Measurements from ENCODE around the gene DPF3. TPM values are rescaled to one million over a fixed set of nuclear protein-coding genes. Genes with fewer than 3 reads are reported as not detected.

Gene DPF3
- polyA plus RNA-seq, 2 donors = 0.16 to 0.37 TPM

DNA sequence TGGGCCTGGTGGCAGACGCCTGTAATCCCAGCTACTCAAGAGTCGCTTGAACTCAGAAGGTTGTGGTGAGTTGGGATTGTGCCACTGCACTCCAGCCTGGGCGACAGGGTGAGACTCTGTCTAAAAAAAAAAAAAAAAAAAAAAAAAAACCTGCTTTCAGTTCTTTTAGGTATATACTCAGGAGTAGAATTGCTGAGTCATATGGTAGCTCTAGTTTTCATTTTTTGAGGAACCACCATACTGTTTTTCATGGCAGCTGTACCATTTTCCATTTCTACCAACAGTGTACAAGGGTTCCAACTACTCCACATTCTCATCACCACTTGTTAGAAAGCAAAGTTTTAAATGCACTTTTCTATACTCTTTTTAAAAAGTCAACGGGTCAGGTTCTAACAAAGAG is 119.8 kb downstream of the DPF3 start:
- Histone ChIP-seq H3K9me3 (ENCODE audit: control insufficient read depth in 2 of 2, insufficient read depth in 1 of 2, low read depth in 1 of 2, low read length in 1 of 2) (peaks cover 0 to 5% of the 10 kb centered on the region in 2 donors), H3K27me3 (ENCODE audit: control insufficient read depth in 1 of 2, insufficient read depth in 2 of 2, low read length in 2 of 2) (no peaks in the 10 kb centered on the region), H3K27ac (ENCODE audit: low read depth in 2 of 2, low read length in 1 of 2) (no peak overlapping the region), H3K36me3 (ENCODE audit: control insufficient read depth in 2 of 2, insufficient read depth in 2 of 2, low read length in 1 of 2) (no peaks in the 10 kb centered on the region), H3K4me1 (ENCODE audit: control insufficient read depth in 2 of 2, insufficient read depth in 2 of 2, low read length in 1 of 2) (peaks cover 0 to 2% of the 10 kb centered on the region in 2 donors), H3K4me3 (ENCODE audit: low read depth in 1 of 2, low read length in 2 of 2) (no peak overlapping the region)
- WGBS, 2 donors = 82% methylated on average over 4 of the region's 4 CpGs

GRCh38 chr14:72771561-72771960 is 122.3 kb downstream of the DPF3 start:
- 86 to 90% methylated on average over 11 of the region's 11 CpGs for WGBS, 2 donors
- peaks cover 0 to 2% of the 10 kb centered on the region in 2 donors for H3K4me1 ChIP-seq (ENCODE audit: control insufficient read depth in 2 of 2, insufficient read depth in 2 of 2, low read length in 1 of 2)
- H3K4me3 ChIP-seq (ENCODE audit: low read depth in 1 of 2, low read length in 2 of 2) = no peak overlapping the region
- H3K27ac ChIP-seq (ENCODE audit: low read depth in 2 of 2, low read length in 1 of 2) = no peak overlapping the region
- H3K27me3 ChIP-seq (ENCODE audit: control insufficient read depth in 1 of 2, insufficient read depth in 2 of 2, low read length in 2 of 2) = no peaks in the 10 kb centered on the region
- peaks cover 2 to 3% of the 10 kb centered on the region in 2 donors for H3K9me3 ChIP-seq (ENCODE audit: control insufficient read depth in 2 of 2, insufficient read depth in 1 of 2, low read depth in 1 of 2, low read length in 1 of 2)
- no peaks in the 10 kb centered on the region for H3K36me3 ChIP-seq (ENCODE audit: control insufficient read depth in 2 of 2, insufficient read depth in 2 of 2, low read length in 1 of 2)

GRCh38 chr14:72766296-72766695 is 127.6 kb downstream of the DPF3 start:
- Histone ChIP-seq H3K4me3 (ENCODE audit: low read depth in 1 of 2, low read length in 2 of 2) (no peak overlapping the region), H3K36me3 (ENCODE audit: control insufficient read depth in 2 of 2, insufficient read depth in 2 of 2, low read length in 1 of 2) (no peaks in the 10 kb centered on the region), H3K27ac (ENCODE audit: low read depth in 2 of 2, low read length in 1 of 2) (no peak overlapping the region), H3K9me3 (ENCODE audit: control insufficient read depth in 2 of 2, insufficient read depth in 1 of 2, low read depth in 1 of 2, low read length in 1 of 2) (peaks cover 0 to 3% of the 10 kb centered on the region in 2 donors), H3K27me3 (ENCODE audit: control insufficient read depth in 1 of 2, insufficient read depth in 2 of 2, low read length in 2 of 2) (no peaks in the 10 kb centered on the region), H3K4me1 (ENCODE audit: control insufficient read depth in 2 of 2, insufficient read depth in 2 of 2, low read length in 1 of 2) (no peaks in the 10 kb centered on the region)
- 91 to 94% methylated on average over 3 of the region's 3 CpGs for WGBS, 2 donors

DNA sequence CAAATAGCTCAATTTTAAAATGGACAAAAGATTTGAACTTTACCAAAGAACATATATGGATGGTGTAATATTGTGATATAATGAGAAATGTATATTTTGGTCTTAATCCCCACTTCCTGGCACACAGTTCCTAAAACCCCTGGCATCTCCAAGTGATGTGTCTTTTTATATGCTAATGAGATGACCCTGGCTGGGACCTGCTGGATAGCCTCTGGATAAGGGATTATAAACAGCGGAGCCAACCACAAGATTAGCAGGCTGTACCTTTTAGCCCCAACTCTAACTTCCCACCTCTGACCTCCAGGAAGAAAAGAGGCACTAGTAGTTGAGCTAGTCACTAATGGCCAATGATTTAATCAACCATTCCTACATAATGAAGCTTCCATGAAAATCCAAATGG is 130.0 kb downstream of the DPF3 start:
- H3K36me3 ChIP-seq (ENCODE audit: control insufficient read depth in 2 of 2, insufficient read depth in 2 of 2, low read length in 1 of 2) = no peaks in the 10 kb centered on the region
- H3K4me3 ChIP-seq (ENCODE audit: low read depth in 1 of 2, low read length in 2 of 2) = no peak overlapping the region
- H3K27ac ChIP-seq (ENCODE audit: low read depth in 2 of 2, low read length in 1 of 2) = no peak overlapping the region
- H3K9me3 ChIP-seq (ENCODE audit: control insufficient read depth in 2 of 2, insufficient read depth in 1 of 2, low read depth in 1 of 2, low read length in 1 of 2) = peaks cover 3% of the 10 kb centered on the region in 2 donors
- 94 to 97% methylated on average over 1 of the region's 1 CpG for WGBS, 2 donors
- H3K4me1 ChIP-seq (ENCODE audit: control insufficient read depth in 2 of 2, insufficient read depth in 2 of 2, low read length in 1 of 2) = no peaks in the 10 kb centered on the region
- no peaks in the 10 kb centered on the region for H3K27me3 ChIP-seq (ENCODE audit: control insufficient read depth in 1 of 2, insufficient read depth in 2 of 2, low read length in 2 of 2)

DNA sequence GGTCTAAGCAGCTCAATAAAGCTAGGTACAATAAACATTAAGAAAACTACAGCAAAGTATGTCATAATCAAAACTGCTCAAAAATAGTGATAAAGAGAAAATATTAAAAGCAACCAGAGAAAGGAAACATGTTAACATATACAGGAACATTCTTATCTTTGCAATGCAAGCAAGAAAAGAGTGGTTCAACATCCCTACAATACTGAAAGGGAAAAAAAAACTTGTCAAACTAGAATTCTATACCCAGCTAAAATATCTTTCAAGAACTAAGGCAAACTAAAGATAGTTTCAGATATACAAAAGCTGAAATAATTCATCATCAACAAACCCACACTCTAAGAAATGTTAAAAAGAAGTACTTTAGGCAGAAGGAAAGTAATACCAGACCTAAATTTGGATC is 134.2 kb downstream of the DPF3 start:
- Histone ChIP-seq H3K27ac (ENCODE audit: low read depth in 2 of 2, low read length in 1 of 2) (no peak overlapping the region), H3K36me3 (ENCODE audit: control insufficient read depth in 2 of 2, insufficient read depth in 2 of 2, low read length in 1 of 2) (no peaks in the 10 kb centered on the region), H3K4me1 (ENCODE audit: control insufficient read depth in 2 of 2, insufficient read depth in 2 of 2, low read length in 1 of 2) (no peaks in the 10 kb centered on the region), H3K27me3 (ENCODE audit: control insufficient read depth in 1 of 2, insufficient read depth in 2 of 2, low read length in 2 of 2) (no peaks in the 10 kb centered on the region), H3K9me3 (ENCODE audit: control insufficient read depth in 2 of 2, insufficient read depth in 1 of 2, low read depth in 1 of 2, low read length in 1 of 2) (peaks cover 3 to 4% of the 10 kb centered on the region in 2 donors), H3K4me3 (ENCODE audit: low read depth in 1 of 2, low read length in 2 of 2) (no peak overlapping the region)

- no peak overlapping the region for H3K27ac ChIP-seq (ENCODE audit: low read depth in 2 of 2, low read length in 1 of 2)
- H3K4me3 ChIP-seq (ENCODE audit: low read depth in 1 of 2, low read length in 2 of 2) = no peak overlapping the region
- H3K9me3 ChIP-seq (ENCODE audit: control insufficient read depth in 2 of 2, insufficient read depth in 1 of 2, low read depth in 1 of 2, low read length in 1 of 2) = peaks cover 3 to 4% of the 10 kb centered on the region in 2 donors
- no peaks in the 10 kb centered on the region for H3K27me3 ChIP-seq (ENCODE audit: control insufficient read depth in 1 of 2, insufficient read depth in 2 of 2, low read length in 2 of 2)
- no peaks in the 10 kb centered on the region for H3K36me3 ChIP-seq (ENCODE audit: control insufficient read depth in 2 of 2, insufficient read depth in 2 of 2, low read length in 1 of 2)
- H3K4me1 ChIP-seq (ENCODE audit: control insufficient read depth in 2 of 2, insufficient read depth in 2 of 2, low read length in 1 of 2) = no peaks in the 10 kb centered on the region
Measured at GRCh38 chr14:72758993-72759392, 134.9 kb downstream of the DPF3 start.

DNA sequence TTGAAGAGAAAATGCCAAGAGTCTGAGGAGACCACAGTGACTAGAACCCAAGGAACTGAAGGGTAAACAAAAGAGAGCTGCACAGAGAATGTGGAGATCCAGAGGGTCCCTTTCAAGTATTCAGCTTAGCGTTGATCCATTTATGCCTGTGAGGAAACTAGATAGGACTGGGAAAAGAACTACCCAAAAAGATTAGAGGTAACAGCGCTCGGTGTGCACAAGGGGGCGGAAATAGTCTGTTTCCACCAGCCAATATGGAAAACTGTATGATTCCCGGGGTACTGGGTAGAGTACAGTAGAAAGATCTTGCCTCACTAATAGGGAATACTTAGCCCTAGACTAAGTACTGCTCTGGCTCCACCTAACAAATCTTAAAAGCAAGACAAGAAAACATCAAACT is 135.5 kb downstream of the DPF3 start:
- WGBS, 2 donors = 84 to 85% methylated on average over 5 of the region's 5 CpGs
- Histone ChIP-seq H3K4me3 (ENCODE audit: low read depth in 1 of 2, low read length in 2 of 2) (no peak overlapping the region), H3K4me1 (ENCODE audit: control insufficient read depth in 2 of 2, insufficient read depth in 2 of 2, low read length in 1 of 2) (no peaks in the 10 kb centered on the region), H3K36me3 (ENCODE audit: control insufficient read depth in 2 of 2, insufficient read depth in 2 of 2, low read length in 1 of 2) (no peaks in the 10 kb centered on the region), H3K27me3 (ENCODE audit: control insufficient read depth in 1 of 2, insufficient read depth in 2 of 2, low read length in 2 of 2) (no peaks in the 10 kb centered on the region), H3K9me3 (ENCODE audit: control insufficient read depth in 2 of 2, insufficient read depth in 1 of 2, low read depth in 1 of 2, low read length in 1 of 2) (peaks cover 3 to 7% of the 10 kb centered on the region in 2 donors), H3K27ac (ENCODE audit: low read depth in 2 of 2, low read length in 1 of 2) (no peak overlapping the region)

DNA sequence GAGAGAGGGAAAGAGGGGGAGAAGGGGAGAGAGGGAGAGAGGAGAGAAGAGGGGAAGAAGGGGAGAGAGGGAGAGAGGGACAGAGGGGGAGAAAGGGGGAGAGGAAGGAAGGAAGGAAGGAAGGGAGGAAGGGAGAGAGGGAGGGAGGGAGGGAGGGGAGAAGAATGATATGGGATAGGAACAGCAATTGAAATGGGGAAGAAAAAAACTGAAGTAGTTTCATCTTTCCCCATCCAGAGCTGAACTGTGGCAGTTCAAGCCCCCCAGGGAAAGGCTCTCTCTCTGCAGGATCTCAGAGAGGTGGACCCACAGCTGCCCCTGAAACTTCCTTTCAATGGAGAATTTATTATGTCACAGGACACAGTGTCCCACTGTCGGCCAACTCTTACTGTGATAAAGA is 136.9 kb downstream of the DPF3 start:
- Histone ChIP-seq H3K27me3 (ENCODE audit: control insufficient read depth in 1 of 2, insufficient read depth in 2 of 2, low read length in 2 of 2) (no peaks in the 10 kb centered on the region), H3K9me3 (ENCODE audit: control insufficient read depth in 2 of 2, insufficient read depth in 1 of 2, low read depth in 1 of 2, low read length in 1 of 2) (peaks cover 3 to 7% of the 10 kb centered on the region in 2 donors), H3K27ac (ENCODE audit: low read depth in 2 of 2, low read length in 1 of 2) (no peak overlapping the region), H3K4me3 (ENCODE audit: low read depth in 1 of 2, low read length in 2 of 2) (no peak overlapping the region), H3K36me3 (ENCODE audit: control insufficient read depth in 2 of 2, insufficient read depth in 2 of 2, low read length in 1 of 2) (no peaks in the 10 kb centered on the region), H3K4me1 (ENCODE audit: control insufficient read depth in 2 of 2, insufficient read depth in 2 of 2, low read length in 1 of 2) (no peaks in the 10 kb centered on the region)
- WGBS, 2 donors = 77 to 92% methylated on average over 1 of the region's 1 CpG

DNA sequence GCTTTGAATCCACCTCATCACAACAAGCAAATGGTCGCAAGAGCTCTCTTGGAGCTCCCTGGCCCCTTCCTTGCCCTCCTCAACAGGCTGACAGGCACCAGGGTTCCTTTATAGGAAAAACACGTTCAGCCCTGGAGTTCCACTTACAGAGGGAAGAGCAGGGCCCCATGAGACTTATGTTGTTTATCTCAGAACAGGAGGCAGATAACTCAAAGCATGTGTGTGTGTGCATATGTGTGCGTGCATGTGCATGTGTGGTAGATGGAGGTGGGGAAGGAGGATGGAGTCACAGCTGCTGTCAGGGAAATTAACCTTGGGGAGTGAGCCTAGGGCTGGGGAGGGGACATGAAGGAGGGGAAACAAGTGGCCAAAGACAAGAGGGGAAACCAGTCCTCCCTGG is 138.1 kb downstream of the DPF3 start:
- no peaks in the 10 kb centered on the region for H3K27me3 ChIP-seq (ENCODE audit: control insufficient read depth in 1 of 2, insufficient read depth in 2 of 2, low read length in 2 of 2)
- peaks cover 3 to 7% of the 10 kb centered on the region in 2 donors for H3K9me3 ChIP-seq (ENCODE audit: control insufficient read depth in 2 of 2, insufficient read depth in 1 of 2, low read depth in 1 of 2, low read length in 1 of 2)
- H3K36me3 ChIP-seq (ENCODE audit: control insufficient read depth in 2 of 2, insufficient read depth in 2 of 2, low read length in 1 of 2) = no peaks in the 10 kb centered on the region
- H3K4me1 ChIP-seq (ENCODE audit: control insufficient read depth in 2 of 2, insufficient read depth in 2 of 2, low read length in 1 of 2) = no peaks in the 10 kb centered on the region
- no peak overlapping the region for H3K4me3 ChIP-seq (ENCODE audit: low read depth in 1 of 2, low read length in 2 of 2)
- no peak overlapping the region for H3K27ac ChIP-seq (ENCODE audit: low read depth in 2 of 2, low read length in 1 of 2)
- 70 to 71% methylated on average over 3 of the region's 3 CpGs for WGBS, 2 donors

DNA sequence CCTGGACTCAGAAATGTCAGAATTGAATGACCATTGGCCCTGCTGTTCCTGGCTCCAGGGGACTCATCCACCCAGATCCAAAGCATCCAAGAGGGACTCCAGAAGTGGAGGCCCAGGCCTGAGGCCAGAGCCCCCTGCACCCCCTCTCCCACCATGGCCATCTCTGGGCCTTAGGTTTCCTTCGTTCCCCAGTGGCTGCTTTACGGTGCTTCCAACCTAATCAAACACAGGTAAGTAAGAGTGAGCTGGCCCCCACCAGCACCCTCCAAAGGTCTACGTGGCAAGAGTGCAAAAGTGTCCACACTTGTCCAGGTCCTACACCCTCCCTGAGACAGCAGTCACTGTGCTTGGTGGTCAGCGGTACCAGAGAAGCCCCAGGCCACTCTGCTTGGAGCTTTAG is 139.0 kb downstream of the DPF3 start:
- 88 to 92% methylated on average over 4 of the region's 4 CpGs for WGBS, 2 donors
- Histone ChIP-seq H3K27me3 (ENCODE audit: control insufficient read depth in 1 of 2, insufficient read depth in 2 of 2, low read length in 2 of 2) (no peaks in the 10 kb centered on the region), H3K4me3 (ENCODE audit: low read depth in 1 of 2, low read length in 2 of 2) (no peak overlapping the region), H3K4me1 (ENCODE audit: control insufficient read depth in 2 of 2, insufficient read depth in 2 of 2, low read length in 1 of 2) (no peaks in the 10 kb centered on the region), H3K36me3 (ENCODE audit: control insufficient read depth in 2 of 2, insufficient read depth in 2 of 2, low read length in 1 of 2) (no peaks in the 10 kb centered on the region), H3K9me3 (ENCODE audit: control insufficient read depth in 2 of 2, insufficient read depth in 1 of 2, low read depth in 1 of 2, low read length in 1 of 2) (peaks cover 0 to 7% of the 10 kb centered on the region in 2 donors), H3K27ac (ENCODE audit: low read depth in 2 of 2, low read length in 1 of 2) (no peak overlapping the region)
